Measurements from ENCODE around the gene ZNF80.

Gene ZNF80

DNA sequence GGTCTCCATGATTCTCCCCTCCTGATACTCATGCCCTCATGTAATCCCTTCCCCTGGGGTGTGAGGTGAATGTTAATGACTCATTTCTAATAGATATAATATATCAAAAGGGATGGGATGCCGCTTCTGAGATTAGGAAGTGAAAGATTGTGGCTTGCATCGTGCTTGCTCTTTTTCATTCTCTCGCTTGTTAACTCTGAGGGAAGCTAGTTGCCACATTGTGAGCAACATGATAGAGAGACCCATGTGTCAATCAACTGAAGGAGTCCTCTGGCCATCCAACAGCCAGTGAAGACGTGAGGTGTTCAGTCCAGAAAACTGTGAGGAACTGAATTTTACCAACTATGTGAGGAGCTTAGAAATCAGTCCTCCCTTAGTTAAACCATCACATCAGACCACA is 29.6 kb downstream of the ZNF80 start:
- no peak overlapping the region for H2BK5ac ChIP-seq (ENCODE audit: low read length)
- no peaks in the 10 kb centered on the region for H3K36me3 ChIP-seq (replicated peaks in 1 of 2; ENCODE audit: control insufficient read depth in 2 of 2, insufficient read depth in 2 of 2, low read length in 2 of 2)
- WGBS, 2 donors (ENCODE audit: extremely low coverage in 2 of 2, insufficient read length in 2 of 2, insufficient replicate concordance in 1 of 2), result no CpG with 5 or more reads among the region's 4 CpGs
- H3K4me2 ChIP-seq (ENCODE audit: insufficient read depth, low read length, poor library complexity, severe bottlenecking), result no peak overlapping the region
- peaks cover 0 to 10% (median 0%) of the 10 kb centered on the region in 3 experiments for H3K27me3 ChIP-seq (ENCODE audit: control insufficient read depth in 3 of 3, insufficient read depth in 3 of 3, low read depth in 1 of 3, low read length in 3 of 3)
- no peak overlapping the region for H4K91ac ChIP-seq (ENCODE audit: low read depth, low read length, poor library complexity)
- no peak overlapping the region for H3K4me3 ChIP-seq (ENCODE audit: low read length in 2 of 2)
- no peak overlapping the region for H2AK5ac ChIP-seq (ENCODE audit: low read depth, low read length)
- H4K8ac ChIP-seq (ENCODE audit: low read depth, low read length), result no peak overlapping the region
- no peak overlapping the region for H3K23ac ChIP-seq (ENCODE audit: low read depth, low read length, poor library complexity)
- H3K4ac ChIP-seq (ENCODE audit: low read length), result no peak overlapping the region
- H3K27ac ChIP-seq (replicated peaks; ENCODE audit: low read length), result no peak overlapping the region
- no peak overlapping the region for H2BK15ac ChIP-seq (ENCODE audit: low read length)
- no peak for DNase-seq (ENCODE audit: low spot score)
- no peaks in the 10 kb centered on the region for H3K9me3 ChIP-seq (replicated peaks in 1 of 2; ENCODE audit: control insufficient read depth in 2 of 2, insufficient read depth in 1 of 2, low read depth in 1 of 2, low read length in 2 of 2)
- no peak overlapping the region for H2BK120ac ChIP-seq (ENCODE audit: low read depth, low read length)
- H3K18ac ChIP-seq (ENCODE audit: low read length), result no peak overlapping the region
- no peaks in the 10 kb centered on the region for H3K79me1 ChIP-seq (ENCODE audit: low read depth, low read length)
- no peak overlapping the region for H2AFZ ChIP-seq (ENCODE audit: low read length)
- H2BK12ac ChIP-seq (ENCODE audit: low read length), result no peak overlapping the region
- H3K4me1 ChIP-seq (ENCODE audit: control insufficient read depth in 2 of 2, insufficient read depth in 1 of 2, low read depth in 1 of 2, low read length in 2 of 2), result no peaks in the 10 kb centered on the region
- no peak overlapping the region for H3K9ac ChIP-seq (ENCODE audit: low read depth, low read length, poor library complexity)
- H3K14ac ChIP-seq (ENCODE audit: low read length), result no peak overlapping the region

DNA sequence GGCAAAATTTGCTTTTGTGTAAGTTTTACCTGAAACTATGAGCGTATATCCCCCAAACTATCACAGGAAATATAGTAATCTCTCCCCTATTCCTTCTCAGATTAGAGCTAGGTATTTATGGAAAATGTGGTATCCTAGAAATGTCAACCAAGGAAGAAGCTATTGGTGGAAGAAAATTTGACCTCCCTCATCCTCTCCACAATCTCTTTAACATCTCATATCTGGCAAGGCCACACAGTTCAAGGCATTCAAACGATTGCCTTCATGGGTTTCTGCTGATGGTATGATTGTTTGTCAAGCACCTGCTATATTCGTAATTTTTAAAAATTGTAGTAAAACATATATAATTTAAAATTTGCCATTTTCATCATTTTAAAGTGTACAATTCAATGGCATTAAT is 31.0 kb downstream of the ZNF80 start:
- Histone ChIP-seq H3K36me3 (replicated peaks in 1 of 2; ENCODE audit: control insufficient read depth in 2 of 2, insufficient read depth in 2 of 2, low read length in 2 of 2) (no peaks in the 10 kb centered on the region), H3K23ac (ENCODE audit: low read depth, low read length, poor library complexity) (no peak overlapping the region), H3K14ac (ENCODE audit: low read length) (no peak overlapping the region), H2AK5ac (ENCODE audit: low read depth, low read length) (no peak overlapping the region), H4K8ac (ENCODE audit: low read depth, low read length) (no peak overlapping the region), H3K4me3 (ENCODE audit: low read length in 2 of 2) (no peak overlapping the region), H2BK5ac (ENCODE audit: low read length) (no peak overlapping the region), H2BK120ac (ENCODE audit: low read depth, low read length) (no peak overlapping the region), H3K79me1 (ENCODE audit: low read depth, low read length) (no peaks in the 10 kb centered on the region), H3K9me3 (replicated peaks in 1 of 2; ENCODE audit: control insufficient read depth in 2 of 2, insufficient read depth in 1 of 2, low read depth in 1 of 2, low read length in 2 of 2) (no peaks in the 10 kb centered on the region), H3K27me3 (ENCODE audit: control insufficient read depth in 3 of 3, insufficient read depth in 3 of 3, low read depth in 1 of 3, low read length in 3 of 3) (peaks cover 0 to 10% (median 0%) of the 10 kb centered on the region in 3 experiments), H3K4me2 (ENCODE audit: insufficient read depth, low read length, poor library complexity, severe bottlenecking) (no peak overlapping the region), H3K4ac (ENCODE audit: low read length) (no peak overlapping the region), H3K18ac (ENCODE audit: low read length) (no peak overlapping the region), H4K91ac (ENCODE audit: low read depth, low read length, poor library complexity) (no peak overlapping the region), H3K27ac (replicated peaks; ENCODE audit: low read length) (no peak overlapping the region), H3K4me1 (ENCODE audit: control insufficient read depth in 2 of 2, insufficient read depth in 1 of 2, low read depth in 1 of 2, low read length in 2 of 2) (no peaks in the 10 kb centered on the region), H2BK15ac (ENCODE audit: low read length) (no peak overlapping the region), H2AFZ (ENCODE audit: low read length) (no peak overlapping the region), H2BK12ac (ENCODE audit: low read length) (no peak overlapping the region), H3K9ac (ENCODE audit: low read depth, low read length, poor library complexity) (no peak overlapping the region)
- DNase-seq (ENCODE audit: low spot score), result no peak
- WGBS, 2 donors (ENCODE audit: extremely low coverage in 2 of 2, insufficient read length in 2 of 2, insufficient replicate concordance in 1 of 2), result no CpG with 5 or more reads among the region's 3 CpGs

DNA sequence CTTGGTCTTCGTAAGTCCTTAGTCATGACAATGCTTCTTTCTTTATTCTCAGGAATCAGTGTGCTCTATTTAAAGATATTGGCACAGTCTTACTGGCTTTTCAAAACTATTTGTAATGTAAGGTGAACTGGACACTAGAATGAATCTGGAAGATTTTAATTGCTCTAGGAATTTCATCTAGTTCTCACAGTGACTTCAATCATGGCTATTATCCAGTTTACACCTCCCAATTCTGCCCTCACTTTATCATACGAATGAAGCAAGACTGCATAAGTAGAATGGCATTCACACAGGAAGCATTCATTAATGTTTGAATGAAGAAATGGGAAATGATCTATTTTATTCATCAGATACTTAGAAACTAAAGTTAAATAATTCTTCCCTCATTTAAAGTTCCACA is 31.8 kb downstream of the ZNF80 start:
- H3K36me3 ChIP-seq (replicated peaks in 1 of 2; ENCODE audit: control insufficient read depth in 2 of 2, insufficient read depth in 2 of 2, low read length in 2 of 2), result no peaks in the 10 kb centered on the region
- H3K14ac ChIP-seq (ENCODE audit: low read length), result no peak overlapping the region
- no peak overlapping the region for H3K18ac ChIP-seq (ENCODE audit: low read length)
- H3K79me1 ChIP-seq (ENCODE audit: low read depth, low read length), result no peaks in the 10 kb centered on the region
- H2AFZ ChIP-seq (ENCODE audit: low read length), result no peak overlapping the region
- H2BK5ac ChIP-seq (ENCODE audit: low read length), result no peak overlapping the region
- no peak overlapping the region for H2BK12ac ChIP-seq (ENCODE audit: low read length)
- no peak overlapping the region for H3K4me2 ChIP-seq (ENCODE audit: insufficient read depth, low read length, poor library complexity, severe bottlenecking)
- H3K23ac ChIP-seq (ENCODE audit: low read depth, low read length, poor library complexity), result no peak overlapping the region
- no peak overlapping the region for H3K27ac ChIP-seq (replicated peaks; ENCODE audit: low read length)
- H2AK5ac ChIP-seq (ENCODE audit: low read depth, low read length), result no peak overlapping the region
- no peaks in the 10 kb centered on the region for H3K9me3 ChIP-seq (replicated peaks in 1 of 2; ENCODE audit: control insufficient read depth in 2 of 2, insufficient read depth in 1 of 2, low read depth in 1 of 2, low read length in 2 of 2)
- no peak overlapping the region for H2BK15ac ChIP-seq (ENCODE audit: low read length)
- no peak for DNase-seq (ENCODE audit: low spot score)
- H4K8ac ChIP-seq (ENCODE audit: low read depth, low read length), result no peak overlapping the region
- H3K4me3 ChIP-seq (ENCODE audit: low read length in 2 of 2), result no peak overlapping the region
- H3K4ac ChIP-seq (ENCODE audit: low read length), result no peak overlapping the region
- WGBS, 2 donors (ENCODE audit: extremely low coverage in 2 of 2, insufficient read length in 2 of 2, insufficient replicate concordance in 1 of 2), result no CpG with 5 or more reads among the region's 2 CpGs
- peaks cover 0 to 10% (median 0%) of the 10 kb centered on the region in 3 experiments for H3K27me3 ChIP-seq (ENCODE audit: control insufficient read depth in 3 of 3, insufficient read depth in 3 of 3, low read depth in 1 of 3, low read length in 3 of 3)
- H3K4me1 ChIP-seq (ENCODE audit: control insufficient read depth in 2 of 2, insufficient read depth in 1 of 2, low read depth in 1 of 2, low read length in 2 of 2), result no peaks in the 10 kb centered on the region
- H3K9ac ChIP-seq (ENCODE audit: low read depth, low read length, poor library complexity), result no peak overlapping the region
- no peak overlapping the region for H4K91ac ChIP-seq (ENCODE audit: low read depth, low read length, poor library complexity)
- H2BK120ac ChIP-seq (ENCODE audit: low read depth, low read length), result no peak overlapping the region

DNA sequence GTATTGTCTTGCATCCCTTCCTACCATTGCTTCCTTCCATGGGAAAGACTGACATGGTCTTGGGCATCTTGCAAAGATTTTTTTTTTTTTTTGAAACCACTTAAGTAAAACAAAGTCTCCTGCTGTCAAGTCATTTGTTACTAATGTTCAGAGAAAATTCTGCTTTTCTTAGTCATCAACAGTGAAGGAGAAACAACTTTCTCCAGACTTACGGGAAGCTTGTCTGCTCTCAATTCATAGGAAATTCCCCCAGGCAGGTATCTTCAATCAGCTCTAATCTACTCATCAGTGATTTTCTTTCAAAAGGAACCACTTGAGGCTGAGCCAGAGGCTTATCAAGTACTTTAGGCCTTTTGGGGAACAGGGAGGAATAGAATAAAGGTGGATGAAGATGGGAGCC is 42.6 kb downstream of the ZNF80 start:
- Histone ChIP-seq H2BK120ac (ENCODE audit: low read depth, low read length) (no peak overlapping the region), H4K8ac (ENCODE audit: low read depth, low read length) (no peak overlapping the region), H2AK5ac (ENCODE audit: low read depth, low read length) (no peak overlapping the region), H3K36me3 (replicated peaks in 1 of 2; ENCODE audit: control insufficient read depth in 2 of 2, insufficient read depth in 2 of 2, low read length in 2 of 2) (no peaks in the 10 kb centered on the region), H3K79me1 (ENCODE audit: low read depth, low read length) (no peaks in the 10 kb centered on the region), H3K14ac (ENCODE audit: low read length) (no peak overlapping the region), H3K4ac (ENCODE audit: low read length) (no peak overlapping the region), H3K23ac (ENCODE audit: low read depth, low read length, poor library complexity) (no peak overlapping the region), H4K91ac (ENCODE audit: low read depth, low read length, poor library complexity) (no peak overlapping the region), H2AFZ (ENCODE audit: low read length) (no peak overlapping the region), H3K27me3 (ENCODE audit: control insufficient read depth in 3 of 3, insufficient read depth in 3 of 3, low read depth in 1 of 3, low read length in 3 of 3) (no peaks in the 10 kb centered on the region), H3K9me3 (replicated peaks in 1 of 2; ENCODE audit: control insufficient read depth in 2 of 2, insufficient read depth in 1 of 2, low read depth in 1 of 2, low read length in 2 of 2) (no peaks in the 10 kb centered on the region), H3K4me1 (ENCODE audit: control insufficient read depth in 2 of 2, insufficient read depth in 1 of 2, low read depth in 1 of 2, low read length in 2 of 2) (peaks cover 0 to 3% of the 10 kb centered on the region in 2 donors), H2BK5ac (ENCODE audit: low read length) (no peak overlapping the region), H2BK12ac (ENCODE audit: low read length) (no peak overlapping the region), H3K4me3 (ENCODE audit: low read length in 2 of 2) (no peak overlapping the region), H3K27ac (replicated peaks; ENCODE audit: low read length) (no peak overlapping the region), H3K4me2 (ENCODE audit: insufficient read depth, low read length, poor library complexity, severe bottlenecking) (no peak overlapping the region), H3K9ac (ENCODE audit: low read depth, low read length, poor library complexity) (no peak overlapping the region), H3K18ac (ENCODE audit: low read length) (no peak overlapping the region), H2BK15ac (ENCODE audit: low read length) (no peak overlapping the region)
- WGBS, 2 donors (ENCODE audit: extremely low coverage in 2 of 2, insufficient read length in 2 of 2, insufficient replicate concordance in 1 of 2), result no CpG with 5 or more reads among the region's 1 CpG
- DNase-seq (ENCODE audit: low spot score), result no peak

All from neuronal stem cell (in vitro differentiated cells).